T-cell (primary cell): ENCODE measurements around the gene SLC19A2. TPM values are rescaled to one million over a fixed set of nuclear protein-coding genes. Genes with fewer than 3 reads are reported as not detected.
A peak's percentile ranks its signal among the peaks of the same experiment; 100 is the strongest.
"Not testable (repeated sequence)": the region's sequence is repeated elsewhere in the genome, so short reads cannot be mapped to it uniquely, and the experiment has no call there.

Experiments
- ATAC-seq, 4 experiments: fragments of 200-7000 bp in 3 of 4; fragments of 150-1000 bp in 1 of 4; cut with Tn5 transposase; replicated peaks in 1 of 4; 1 replicate in 3 of 4; 2 replicates in 1 of 4; pipeline ENCODE4 v1.10.0; 2021; ENCODE audit warnings: moderate library complexity in 3 of 4, mild to moderate bottlenecking in 2 of 4, moderate number of reproducible peaks in 1 of 4
- CTCF ChIA-PET, 2 donors: fragments of 300-600 bp; sonication (Branson Sonifier 250); formaldehyde crosslinking; loops; one replicate each; lab custom pipeline; 2022; ENCODE audit warnings: antibody characterized with exemption in 2 of 2; lab: Charles Lee
- POLR2A ChIA-PET, 2 donors: fragments of 300-600 bp; sonication (Branson Sonifier 250); formaldehyde crosslinking; loops; one replicate each; lab custom pipeline; 2022; ENCODE audit warnings: antibody characterized with exemption in 2 of 2; lab: Charles Lee
- DNase-seq, 35 experiments: peaks; one replicate each; pipeline versions ENCODE4 v3.0.0 to v3.0.0-alpha.2; 2013 to 2023
- H3K27ac ChIP-seq: one replicate; pipeline ENCODE4 v1.5.1; 2013; ENCODE audit warnings: low read length
- H3K27me3 ChIP-seq, 2 experiments: replicated peaks in 1 of 2; 1 replicate in 1 of 2; 2 replicates in 1 of 2; pipeline versions ENCODE4 v1.6.1 to v1.7.0; 2013; ENCODE audit warnings: low read length in 1 of 2, mixed read lengths in 1 of 2; ENCODE audit not compliant: control insufficient read depth in 2 of 2, insufficient read depth in 2 of 2; ENCODE audit errors: extremely low read depth in 1 of 2
- H3K36me3 ChIP-seq, 2 donors: 1 replicate in 1 of 2; 2 replicates in 1 of 2; pipeline versions ENCODE4 v1.6.1 to v1.7.0; 2013; ENCODE audit warnings: low read length in 1 of 2; ENCODE audit not compliant: control insufficient read depth in 2 of 2, insufficient read depth in 1 of 2; ENCODE audit errors: extremely low read depth in 1 of 2
- H3K4me1 ChIP-seq, 2 experiments: 1 replicate in 1 of 2; 2 replicates in 1 of 2; pipeline versions ENCODE4 v1.6.1 to v1.7.0; 2013; ENCODE audit warnings: low read length in 2 of 2, mixed read lengths in 1 of 2; ENCODE audit not compliant: insufficient read depth in 2 of 2, control insufficient read depth in 1 of 2; ENCODE audit errors: extremely low read depth in 1 of 2
- H3K4me3 ChIP-seq, 2 donors: 1 replicate in 1 of 2; 2 replicates in 1 of 2; pipeline versions ENCODE4 v1.5.1 to v1.7.0; 2013; ENCODE audit warnings: mild to moderate bottlenecking in 2 of 2, low read length in 1 of 2, moderate library complexity in 1 of 2; ENCODE audit not compliant: control insufficient read depth in 1 of 2; ENCODE audit errors: extremely low read depth in 1 of 2
- H3K9me3 ChIP-seq: 2 replicates; pipeline ENCODE4 v1.7.0; 2013
- H3K27ac Mint-ChIP-seq, 2 donors: one replicate each; pipeline ENCODE4 v1.8.0; 2020 to 2021; ENCODE audit warnings: mild to moderate bottlenecking in 2 of 2, mixed read lengths in 2 of 2
- H3K27me3 Mint-ChIP-seq, 2 donors: one replicate each; pipeline ENCODE4 v1.8.0; 2021 to 2022; ENCODE audit warnings: mixed read lengths in 2 of 2
- H3K36me3 Mint-ChIP-seq: one replicate; pipeline ENCODE4 v1.8.0; 2021; ENCODE audit warnings: mixed read lengths
- H3K4me1 Mint-ChIP-seq, 3 donors: one replicate each; pipeline ENCODE4 v1.8.0; 2020 to 2022; ENCODE audit warnings: mixed read lengths in 3 of 3, mild to moderate bottlenecking in 1 of 3
- H3K4me3 Mint-ChIP-seq, 3 donors: one replicate each; pipeline ENCODE4 v1.8.0; 2020 to 2022; ENCODE audit warnings: mild to moderate bottlenecking in 3 of 3, mixed read lengths in 3 of 3, moderate library complexity in 3 of 3
- H3K9me3 Mint-ChIP-seq, 3 donors: one replicate each; pipeline ENCODE4 v1.8.0; 2020 to 2022; ENCODE audit warnings: mixed read lengths in 3 of 3
- WGBS: methylation state at CpG from one replicate; pipeline ENCODE4 v1.1.5; 2013; ENCODE audit warnings: missing lambda C conversion rate; ENCODE audit not compliant: insufficient coverage; 5-methylcytosine and 5-hydroxymethylcytosine counted together
- total RNA-seq, 35 experiments: library from RNA in 6 of 35; stranded (reverse) in 6 of 35; fragments of 120-200 nt in 1 of 35; gene quantifications; one replicate each; pipeline versions ENCODE4 v1.2.1 to v1.2.4 and lab custom pipeline; 2013 to 2026

SLC19A2 gene
- 1 to 10 TPM; 2.7 to 4.7 (median 3.8) TPM for total RNA-seq
- total RNA-seq (2013): 4.4 TPM
- total RNA-seq (lab: John Stamatoyannopoulos, UW): 6.6 to 85.3 (median 13.9) reads per million in 29 experiments

- Histone ChIP-seq H3K27ac (peak within 1 kb of the TSS; percentile 65), H3K36me3 (no peaks in the 10 kb centered on the region), H3K9me3 (no peaks in the 10 kb centered on the region), H3K4me1 (peaks cover 7 to 11% of the 10 kb centered on the region in 2 experiments), H3K4me3 (peak within 1 kb of the TSS; percentile 75 to 90), H3K27me3 (no peaks in the 10 kb centered on the region)
- no peaks in the 10 kb centered on the region for H3K36me3 Mint-ChIP-seq
- peak; percentile 99 for ATAC-seq
- peaks cover 0 to 3% of the 10 kb centered on the region in 2 donors for H3K27me3 Mint-ChIP-seq
- H3K4me1 Mint-ChIP-seq: peaks cover 33 to 46% (median 39%) of the 10 kb centered on the region in 3 donors
- ChIA-PET POLR2A (no interaction called here), CTCF (interaction anchor here in 1 of 2 donors (0.6 kb wide), 1 partner anchor 1303 kb away, joined by 5 read pairs; no protein-coding TSS in a partner anchor)
- peak; percentile 81 to 96 (median 90) for DNase-seq
- no peaks in the 10 kb centered on the region for H3K9me3 Mint-ChIP-seq
- H3K4me3 Mint-ChIP-seq: peak within 1 kb of the TSS; percentile 84 to 92 (median 90)
- under 1% methylated on average over 81 of the region's 85 CpGs for WGBS
- peak within 1 kb of the TSS; percentile 80 to 92 for H3K27ac Mint-ChIP-seq
These were observed at the start of gene SLC19A2 for GRCh38 chr1:169485431-169486280. SLC19A2 (minus strand) TSS chr1:169485944; CDS start chr1:169485766, 178 bp downstream.

- no CpG with 5 or more reads among the region's 2 CpGs for WGBS
- no peaks in the 10 kb centered on the region for H3K36me3 ChIP-seq
- H3K27me3 ChIP-seq: no peaks in the 10 kb centered on the region
These were observed 48.9 kb upstream of the SLC19A2 start for GRCh38 chr1:169534653-169535052.

DNA sequence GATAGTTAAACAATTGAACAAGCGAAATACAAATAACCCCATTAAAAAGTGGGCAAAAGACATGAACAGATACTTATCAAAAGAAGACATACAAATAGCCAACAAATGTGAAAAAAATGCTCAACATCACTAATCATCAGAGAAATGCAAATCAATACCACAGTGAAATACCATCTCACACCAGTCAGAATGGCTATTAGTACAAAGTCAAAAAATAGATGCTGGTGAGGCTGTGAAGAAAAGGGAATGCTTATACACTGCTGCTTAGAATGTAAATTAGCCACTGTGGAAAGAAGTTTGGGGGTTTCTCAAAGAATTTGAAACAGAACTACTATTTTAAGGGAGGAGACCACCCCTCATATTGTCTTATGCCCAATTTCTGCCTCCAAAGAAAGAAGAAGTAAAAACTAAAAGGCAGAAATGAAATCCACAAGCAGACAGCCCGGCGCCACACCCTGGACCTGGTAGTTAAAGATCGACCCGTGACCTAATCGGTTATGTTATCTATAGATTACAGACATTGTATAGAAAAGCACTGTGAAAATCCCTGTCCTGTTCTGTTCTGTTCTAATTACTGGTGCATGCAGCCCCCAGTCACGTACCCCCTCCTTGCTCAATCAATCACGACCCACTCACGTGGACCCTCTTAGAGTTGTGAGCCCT, 47.9 kb upstream of the SLC19A2 start:
- DNase-seq, H3K4me1 Mint-ChIP-seq, H3K9me3 Mint-ChIP-seq, ATAC-seq, H3K4me3 ChIP-seq, H3K27me3 Mint-ChIP-seq, POLR2A ChIA-PET, H3K4me3 Mint-ChIP-seq, H3K9me3 ChIP-seq, H3K27ac Mint-ChIP-seq, H3K27ac ChIP-seq, H3K4me1 ChIP-seq, H3K36me3 Mint-ChIP-seq, H3K27me3 ChIP-seq, H3K36me3 ChIP-seq, CTCF ChIA-PET: not testable (repeated sequence)
- no CpG with 5 or more reads among the region's 9 CpGs for WGBS

More at GRCh38 chr1:169534653-169535052, 48.9 kb upstream of the SLC19A2 start:
- no peak overlapping the region for H3K4me3 ChIP-seq
- DNase-seq (no peak), ATAC-seq (no peak)
- ChIA-PET POLR2A (no interaction called here), CTCF (no interaction called here)
- no peaks in the 10 kb centered on the region for H3K4me1 ChIP-seq
- H3K9me3 Mint-ChIP-seq: no peaks in the 10 kb centered on the region
- H3K27me3 Mint-ChIP-seq: peaks cover 0 to 2% of the 10 kb centered on the region in 2 donors
- H3K4me1 Mint-ChIP-seq: no peaks in the 10 kb centered on the region
- H3K27ac ChIP-seq: no peak overlapping the region
- no peak overlapping the region for H3K27ac Mint-ChIP-seq
- H3K36me3 Mint-ChIP-seq: peaks cover 8% of the 10 kb centered on the region
- H3K9me3 ChIP-seq: no peaks in the 10 kb centered on the region
- no peak overlapping the region for H3K4me3 Mint-ChIP-seq

DNA sequence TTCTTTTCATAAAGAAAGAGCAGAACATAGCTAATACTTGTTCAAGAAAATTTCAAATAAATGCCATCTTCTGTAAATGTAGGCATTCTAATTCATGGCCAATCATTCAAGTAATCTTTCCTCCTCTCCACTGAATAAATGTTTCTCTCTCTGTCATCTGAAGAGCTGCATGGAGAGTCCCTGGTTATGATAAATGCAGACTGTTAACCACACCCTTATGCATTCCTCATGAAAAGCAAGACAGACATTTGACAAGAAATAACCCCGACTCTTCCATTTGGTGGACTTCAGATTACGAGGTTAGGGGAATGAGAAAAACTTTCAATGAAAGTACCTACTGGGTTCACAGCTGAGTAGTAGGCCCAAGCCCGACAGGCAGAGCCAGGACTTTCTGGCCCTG, 44.7 kb upstream of the SLC19A2 start:
- Histone ChIP-seq H3K9me3 (no peaks in the 10 kb centered on the region), H3K4me3 (no peak overlapping the region), H3K27me3 (no peaks in the 10 kb centered on the region), H3K27ac (no peak overlapping the region), H3K36me3 (no peaks in the 10 kb centered on the region), H3K4me1 (peaks cover 0 to 2% of the 10 kb centered on the region in 2 experiments)
- H3K4me1 Mint-ChIP-seq: peaks cover 5 to 14% (median 8%) of the 10 kb centered on the region in 3 donors
- ChIA-PET POLR2A (no interaction called here), CTCF (interaction anchor here in 1 of 2 donors (0.6 kb wide), 1 partner anchor 125 kb away, joined by 3 read pairs; no protein-coding TSS in a partner anchor)
- WGBS: 62% methylated on average over 3 of the region's 3 CpGs
- no peak for DNase-seq
- no peak for ATAC-seq
- H3K36me3 Mint-ChIP-seq: peaks cover 8% of the 10 kb centered on the region
- no peaks in the 10 kb centered on the region for H3K9me3 Mint-ChIP-seq
- peaks cover 0 to 2% of the 10 kb centered on the region in 2 donors for H3K27me3 Mint-ChIP-seq
- H3K4me3 Mint-ChIP-seq: no peak overlapping the region
- H3K27ac Mint-ChIP-seq: no peak overlapping the region

- ChIA-PET POLR2A (interaction anchor here in 1 of 2 donors (0.7 kb wide), 1 partner anchor 81 kb away, joined by 3 read pairs; no protein-coding TSS in a partner anchor), CTCF (no interaction called here)
- DNase-seq (no peak), ATAC-seq (no peak)
- H3K36me3 Mint-ChIP-seq: peaks cover 9% of the 10 kb centered on the region
- Histone ChIP-seq H3K27me3 (no peaks in the 10 kb centered on the region), H3K4me1 (peaks cover 0 to 2% of the 10 kb centered on the region in 2 experiments), H3K36me3 (no peaks in the 10 kb centered on the region), H3K4me3 (no peak overlapping the region), H3K9me3 (no peaks in the 10 kb centered on the region), H3K27ac (no peak overlapping the region)
- 40% methylated on average over 1 of the region's 3 CpGs for WGBS
- H3K9me3 Mint-ChIP-seq: no peaks in the 10 kb centered on the region
- peaks cover 0 to 2% of the 10 kb centered on the region in 2 donors for H3K27me3 Mint-ChIP-seq
- peaks cover 5 to 14% (median 8%) of the 10 kb centered on the region in 3 donors for H3K4me1 Mint-ChIP-seq
- peak overlapping the region in 1 of 3 donors; percentile 5 for H3K4me3 Mint-ChIP-seq
- no peak overlapping the region for H3K27ac Mint-ChIP-seq
These were observed 43.4 kb upstream of the SLC19A2 start for GRCh38 chr1:169529068-169529642.
